ENCODE measurements around the gene FDXR. TPM values are rescaled to one million over a fixed set of nuclear protein-coding genes. Genes with fewer than 3 reads are reported as not detected.

FDXR gene
- total RNA-seq, 1 experiment from 2014 or later, result 39.7 TPM

DNA sequence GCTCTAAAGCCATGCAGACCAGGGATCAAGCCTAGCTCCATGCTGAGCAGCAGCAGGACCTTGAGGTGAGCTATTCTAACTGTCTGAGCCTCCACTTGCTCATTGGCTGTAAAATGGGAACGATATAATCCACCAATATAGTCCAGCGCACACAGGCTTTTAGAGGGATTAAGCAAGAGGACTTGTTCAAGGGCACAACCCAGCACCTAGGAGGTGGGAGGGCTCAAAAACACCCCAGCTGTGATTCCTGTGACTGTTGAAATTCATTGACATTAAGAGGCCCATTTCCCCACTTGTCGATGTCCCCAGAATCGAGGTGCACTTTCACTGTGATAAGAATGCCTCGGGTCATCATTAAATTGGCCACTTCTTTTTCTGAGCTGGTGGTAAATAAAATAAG lies 46.1 kb upstream of the FDXR start:
- no peak overlapping the region for H2BK12ac ChIP-seq (ENCODE audit: insufficient read length, low read depth, low read length)
- peaks cover 4% of the 10 kb centered on the region for H3K23me2 ChIP-seq (ENCODE audit: insufficient read length, low read depth, low read length, poor library complexity, severe bottlenecking)
- H2BK20ac ChIP-seq (ENCODE audit: low read depth, low read length, poor library complexity, severe bottlenecking), result no peak overlapping the region
- no peak overlapping the region for H3K23ac ChIP-seq (ENCODE audit: insufficient read length, low read depth, low read length)
- H3K27ac ChIP-seq (ENCODE audit: insufficient read length, low read depth, low read length), result no peak overlapping the region
- H3K18ac ChIP-seq (ENCODE audit: insufficient read length, low read depth, low read length), result no peak overlapping the region
- Mint-ChIP-seq H3K9me3 (peaks cover 0 to 2% of the 10 kb centered on the region in 2 experiments; a peak in 2 of 5 replicates), H3K4me1 (peaks cover 18 to 37% of the 10 kb centered on the region in 2 experiments), H3K27me3 (ENCODE audit: low read depth) (peaks cover 49% of the 10 kb centered on the region), H3K36me3 (ENCODE audit: insufficient read depth in 1 of 3, low read depth in 3 of 3) (no peaks in the 10 kb centered on the region; a peak in 1 of 7 replicates), H3K27ac (no peak overlapping the region), H3K4me3 (no peak overlapping the region)
- no peak overlapping the region for H4K91ac ChIP-seq (ENCODE audit: insufficient read length, low read depth, low read length)
- no peak overlapping the region for H4K8ac ChIP-seq (replicated peaks; ENCODE audit: insufficient read length, low read depth, low read length)
- no peaks in the 10 kb centered on the region for H3K79me1 ChIP-seq (ENCODE audit: insufficient read depth, low read depth, low read length, poor library complexity, severe bottlenecking)
- H3K4ac ChIP-seq (ENCODE audit: low read depth, low read length), result no peak overlapping the region
- H2AFZ ChIP-seq (ENCODE audit: low read length), result no peak overlapping the region
- no peaks in the 10 kb centered on the region for H4K20me1 ChIP-seq (ENCODE audit: control insufficient read depth, insufficient read depth, insufficient read length)
- no peaks in the 10 kb centered on the region for H3K9me3 ChIP-seq (ENCODE audit: control insufficient read depth, low read depth, low read length)
- H2BK15ac ChIP-seq (ENCODE audit: low read depth, low read length), result no peak overlapping the region
- no peak overlapping the region for H3K9ac ChIP-seq (ENCODE audit: extremely low read depth, insufficient read length, low read length)
- peaks cover 15% of the 10 kb centered on the region for H3K27me3 ChIP-seq (ENCODE audit: insufficient read depth, low read length)
- no CpG with 5 or more reads among the region's 5 CpGs for WGBS (ENCODE audit: extremely low coverage, insufficient read length, low lambda C conversion rate)
- H3K4me2 ChIP-seq (ENCODE audit: insufficient read depth, insufficient read length, low read length), result no peak overlapping the region
- no peaks in the 10 kb centered on the region for H3K79me2 ChIP-seq (ENCODE audit: insufficient read depth, low read length)
- H2BK120ac ChIP-seq (ENCODE audit: low read depth, low read length, poor library complexity, severe bottlenecking), result no peak overlapping the region
- H2AK5ac ChIP-seq (ENCODE audit: insufficient read length, low read length), result no peak overlapping the region
- no peaks in the 10 kb centered on the region for H3K4me1 ChIP-seq (ENCODE audit: insufficient read depth, low read length)
- no peak for DNase-seq
- TF ChIP-seq, protein P1, sequence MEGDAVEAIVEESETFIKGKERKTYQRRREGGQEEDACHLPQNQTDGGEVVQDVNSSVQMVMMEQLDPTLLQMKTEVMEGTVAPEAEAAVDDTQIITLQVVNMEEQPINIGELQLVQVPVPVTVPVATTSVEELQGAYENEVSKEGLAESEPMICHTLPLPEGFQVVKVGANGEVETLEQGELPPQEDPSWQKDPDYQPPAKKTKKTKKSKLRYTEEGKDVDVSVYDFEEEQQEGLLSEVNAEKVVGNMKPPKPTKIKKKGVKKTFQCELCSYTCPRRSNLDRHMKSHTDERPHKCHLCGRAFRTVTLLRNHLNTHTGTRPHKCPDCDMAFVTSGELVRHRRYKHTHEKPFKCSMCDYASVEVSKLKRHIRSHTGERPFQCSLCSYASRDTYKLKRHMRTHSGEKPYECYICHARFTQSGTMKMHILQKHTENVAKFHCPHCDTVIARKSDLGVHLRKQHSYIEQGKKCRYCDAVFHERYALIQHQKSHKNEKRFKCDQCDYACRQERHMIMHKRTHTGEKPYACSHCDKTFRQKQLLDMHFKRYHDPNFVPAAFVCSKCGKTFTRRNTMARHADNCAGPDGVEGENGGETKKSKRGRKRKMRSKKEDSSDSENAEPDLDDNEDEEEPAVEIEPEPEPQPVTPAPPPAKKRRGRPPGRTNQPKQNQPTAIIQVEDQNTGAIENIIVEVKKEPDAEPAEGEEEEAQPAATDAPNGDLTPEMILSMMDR (conservative IDR thresholded peaks at IDR 0.05), result no peak
- no peak overlapping the region for H4K5ac ChIP-seq (ENCODE audit: insufficient read length, low read depth, low read length)
- H3T11ph ChIP-seq (ENCODE audit: low read length), result no peak overlapping the region
- H3K56ac ChIP-seq (ENCODE audit: insufficient read length, low read depth, low read length), result no peak overlapping the region
- H2BK5ac ChIP-seq (ENCODE audit: insufficient read length, low read length), result no peak overlapping the region
- no peak overlapping the region for H3K14ac ChIP-seq (ENCODE audit: insufficient read depth, low read length)

Data from H9 (cell line).